Activated T-helper 1 cell treated with anti-CD3 and anti-CD28 coated beads, Interleukin-12 subunit alpha, Interleukin-12 subunit beta, Interleukin-2, Interleukin-4 antibody, amounts not matched to agents 30 ng/mL and 10 ng/mL and 1 ng/mL, durations not matched to agents 14 hours and 24 hours and 36 hours (primary cell): Measurements from ENCODE around the gene HIC2. TPM values are rescaled to one million over a fixed set of nuclear protein-coding genes. Genes with fewer than 3 reads are reported as not detected.
A peak's percentile ranks its signal among the peaks of the same experiment; 100 is the strongest.
"Not testable (repeated sequence)": the region's sequence is repeated elsewhere in the genome, so short reads cannot be mapped to it uniquely, and the experiment has no call there.

Source experiments
- DNase-seq: peaks from one replicate; pipeline ENCODE4 v3.0.0; 2021; ENCODE audit warnings: low spot score
- H3K27ac Mint-ChIP-seq: one replicate; pipeline ENCODE4 v1.8.0; 2021; ENCODE audit warnings: mild to moderate bottlenecking, mixed read lengths
- H3K27me3 Mint-ChIP-seq: one replicate; pipeline ENCODE4 v1.8.0; 2022; ENCODE audit warnings: mild to moderate bottlenecking, moderate library complexity, mixed read lengths; ENCODE audit not compliant: insufficient read depth
- H3K36me3 Mint-ChIP-seq: one replicate; pipeline ENCODE4 v1.8.0; 2021; ENCODE audit warnings: low read depth, mixed read lengths
- H3K4me1 Mint-ChIP-seq: one replicate; pipeline ENCODE4 v1.8.0; 2021; ENCODE audit warnings: low read depth, mixed read lengths
- H3K4me3 Mint-ChIP-seq: one replicate; pipeline ENCODE4 v1.8.0; 2021; ENCODE audit warnings: mild to moderate bottlenecking, moderate library complexity, mixed read lengths
- H3K9me3 Mint-ChIP-seq: one replicate; pipeline ENCODE4 v1.8.0; 2021; ENCODE audit warnings: mixed read lengths
- intact Hi-C: fragments of 100-400 bp; cut with micrococcal nuclease; formaldehyde crosslinking; loops from one replicate; pipeline ENCODE4 v1.15.1; 2024
- total RNA-seq: library from RNA; stranded (reverse); gene quantifications from 2 replicates; pipeline ENCODE4 v1.2.3, GENCODE V29; 2022

Gene HIC2
- total RNA-seq, 1 donor from 2014 or later = 5.7 TPM

GRCh38 chr22:21450320-21450831 lies 33.2 kb downstream of the HIC2 start:
- no peak for DNase-seq
- peaks cover 2% of the 10 kb centered on the region for H3K27me3 Mint-ChIP-seq
- H3K4me3 Mint-ChIP-seq = no peak overlapping the region
- H3K4me1 Mint-ChIP-seq = no peaks in the 10 kb centered on the region
- no peaks in the 10 kb centered on the region for H3K36me3 Mint-ChIP-seq
- intact Hi-C loops = no loop called here
- no peaks in the 10 kb centered on the region for H3K9me3 Mint-ChIP-seq
- no peak overlapping the region for H3K27ac Mint-ChIP-seq

- Mint-ChIP-seq H3K4me3 (no peak overlapping the region), H3K27ac (no peak overlapping the region), H3K9me3 (no peaks in the 10 kb centered on the region), H3K4me1 (no peaks in the 10 kb centered on the region), H3K27me3 (peaks cover 2% of the 10 kb centered on the region), H3K36me3 (no peaks in the 10 kb centered on the region)
- no peak for DNase-seq
- intact Hi-C loops = no loop called here
These were observed 33.7 kb downstream of the HIC2 start for GRCh38 chr22:21450858-21451353.

GRCh38 chr22:21451545-21452520 lies 34.7 kb downstream of the HIC2 start:
- no peak for DNase-seq
- no peaks in the 10 kb centered on the region for H3K36me3 Mint-ChIP-seq
- H3K4me3 Mint-ChIP-seq = no peak overlapping the region
- H3K27me3 Mint-ChIP-seq = peaks cover 2% of the 10 kb centered on the region
- H3K4me1 Mint-ChIP-seq = no peaks in the 10 kb centered on the region
- no peaks in the 10 kb centered on the region for H3K9me3 Mint-ChIP-seq
- intact Hi-C loops = no loop called here
- H3K27ac Mint-ChIP-seq = no peak overlapping the region

- H3K27me3 Mint-ChIP-seq, intact Hi-C loops, H3K4me1 Mint-ChIP-seq, H3K4me3 Mint-ChIP-seq, DNase-seq, H3K36me3 Mint-ChIP-seq, H3K9me3 Mint-ChIP-seq, H3K27ac Mint-ChIP-seq: not testable (repeated sequence)
These were observed 35.5 kb downstream of the HIC2 start for GRCh38 chr22:21452666-21453065.

- H3K27ac Mint-ChIP-seq, H3K9me3 Mint-ChIP-seq, H3K4me3 Mint-ChIP-seq, H3K36me3 Mint-ChIP-seq, H3K27me3 Mint-ChIP-seq, intact Hi-C loops, DNase-seq, H3K4me1 Mint-ChIP-seq: not testable (repeated sequence)
These were observed 37.8 kb downstream of the HIC2 start for GRCh38 chr22:21454998-21455333.

- intact Hi-C loops = no loop called here
- Mint-ChIP-seq H3K36me3 (no peaks in the 10 kb centered on the region), H3K4me1 (no peaks in the 10 kb centered on the region), H3K4me3 (no peak overlapping the region), H3K27me3 (peaks cover 2% of the 10 kb centered on the region), H3K27ac (no peak overlapping the region), H3K9me3 (no peaks in the 10 kb centered on the region)
- DNase-seq = no peak
These were observed 38.3 kb downstream of the HIC2 start for GRCh38 chr22:21455334-21456089.

- Mint-ChIP-seq H3K27ac (peak overlapping the region; percentile 4), H3K27me3 (peaks cover 2% of the 10 kb centered on the region), H3K36me3 (no peaks in the 10 kb centered on the region), H3K9me3 (no peaks in the 10 kb centered on the region), H3K4me3 (no peak overlapping the region), H3K4me1 (no peaks in the 10 kb centered on the region)
- intact Hi-C loops = no loop called here
- no peak for DNase-seq
These were observed 40.0 kb downstream of the HIC2 start for GRCh38 chr22:21457023-21457787.

- DNase-seq, H3K36me3 Mint-ChIP-seq, H3K9me3 Mint-ChIP-seq, intact Hi-C loops, H3K27ac Mint-ChIP-seq, H3K27me3 Mint-ChIP-seq, H3K4me1 Mint-ChIP-seq, H3K4me3 Mint-ChIP-seq: not testable (repeated sequence)
These were observed 45.5 kb downstream of the HIC2 start for GRCh38 chr22:21462672-21463071.

GRCh38 chr22:21467337-21468193 lies 50.4 kb downstream of the HIC2 start, which contains the start of gene TMEM191C:
Gene TMEM191C, plus strand, starts transcription at chr22:21467387. Its CDS starts 73 bp downstream, at chr22:21467460.
- intact Hi-C loops, H3K4me1 Mint-ChIP-seq, H3K9me3 Mint-ChIP-seq, DNase-seq, H3K36me3 Mint-ChIP-seq, H3K27me3 Mint-ChIP-seq: not testable (repeated sequence)
- H3K4me3 Mint-ChIP-seq = peak within 1 kb of the TSS; percentile 83
- peak within 1 kb of the TSS; percentile 94 for H3K27ac Mint-ChIP-seq

- H3K4me3 Mint-ChIP-seq = peak overlapping the region; percentile 83
These were observed 51.3 kb downstream of the HIC2 start for GRCh38 chr22:21468194-21469096.

More at GRCh38 chr22:21468194-21469096, 51.3 kb downstream of the HIC2 start:
- H3K27ac Mint-ChIP-seq = peak overlapping the region; percentile 94
- DNase-seq = peak; percentile 79
- H3K9me3 Mint-ChIP-seq, H3K36me3 Mint-ChIP-seq, H3K4me1 Mint-ChIP-seq, intact Hi-C loops, H3K27me3 Mint-ChIP-seq: not testable (repeated sequence)
